Transverse colon (tissue), 3 donors: Measurements from ENCODE around the gene CDH12.

Experiments used
- POLR2A ChIP-seq: fragments of 450-650 bp; IDR thresholded peaks from one replicate; pipeline ENCODE4 v1.6.1; 2016; ENCODE audit warnings: antibody characterized with exemption, mild to moderate bottlenecking, moderate library complexity
- TF ChIP-seq, protein P1 (sequence below), 5 experiments: fragments of 200-600 bp in 3 of 5; fragments of 450-650 bp in 2 of 5; sonication (generic) in 3 of 5; IDR thresholded peaks; 1 replicate in 2 of 5; 2 replicates in 3 of 5; pipeline ENCODE4 v1.5.1; 2016 to 2017; ENCODE audit warnings: antibody characterized with exemption in 5 of 5, inconsistent platforms in 3 of 5, mild to moderate bottlenecking in 2 of 5, moderate library complexity in 1 of 5

DNA sequence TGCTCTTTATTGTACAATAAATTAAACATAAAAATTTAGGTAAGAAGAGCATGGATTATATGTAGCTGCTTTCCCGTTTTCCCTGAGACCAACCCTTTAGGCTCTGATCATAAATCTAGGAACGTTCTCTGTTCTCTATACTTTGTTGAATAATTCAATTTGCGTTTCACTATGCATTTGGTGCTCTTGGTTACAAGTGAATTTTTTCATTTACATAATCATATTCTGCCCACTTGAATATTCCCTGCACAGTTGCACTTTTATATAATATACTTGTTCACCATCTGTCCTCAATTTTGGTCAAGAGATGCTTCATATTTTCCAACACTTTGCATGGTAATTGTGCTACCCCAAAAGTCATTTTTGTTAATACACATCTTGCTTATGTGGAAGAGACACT, 741.8 kb downstream of the CDH12 start:
- TF ChIP-seq POLR2A: no peak
- TF ChIP-seq, protein P1, sequence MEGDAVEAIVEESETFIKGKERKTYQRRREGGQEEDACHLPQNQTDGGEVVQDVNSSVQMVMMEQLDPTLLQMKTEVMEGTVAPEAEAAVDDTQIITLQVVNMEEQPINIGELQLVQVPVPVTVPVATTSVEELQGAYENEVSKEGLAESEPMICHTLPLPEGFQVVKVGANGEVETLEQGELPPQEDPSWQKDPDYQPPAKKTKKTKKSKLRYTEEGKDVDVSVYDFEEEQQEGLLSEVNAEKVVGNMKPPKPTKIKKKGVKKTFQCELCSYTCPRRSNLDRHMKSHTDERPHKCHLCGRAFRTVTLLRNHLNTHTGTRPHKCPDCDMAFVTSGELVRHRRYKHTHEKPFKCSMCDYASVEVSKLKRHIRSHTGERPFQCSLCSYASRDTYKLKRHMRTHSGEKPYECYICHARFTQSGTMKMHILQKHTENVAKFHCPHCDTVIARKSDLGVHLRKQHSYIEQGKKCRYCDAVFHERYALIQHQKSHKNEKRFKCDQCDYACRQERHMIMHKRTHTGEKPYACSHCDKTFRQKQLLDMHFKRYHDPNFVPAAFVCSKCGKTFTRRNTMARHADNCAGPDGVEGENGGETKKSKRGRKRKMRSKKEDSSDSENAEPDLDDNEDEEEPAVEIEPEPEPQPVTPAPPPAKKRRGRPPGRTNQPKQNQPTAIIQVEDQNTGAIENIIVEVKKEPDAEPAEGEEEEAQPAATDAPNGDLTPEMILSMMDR (IDR thresholded peaks at IDR 0.05): no peak
